GM12874 (cell line): Measurements from ENCODE around the gene ZNF786.

Source experiments
- TF ChIP-seq, protein P1 (sequence below): IDR thresholded peaks from 2 replicates; pipeline ENCODE4 v1.5.1; 2011; ENCODE audit warnings: low read depth, mild to moderate bottlenecking, control low read depth, low read length, moderate library complexity; ENCODE audit not compliant: insufficient read depth

ZNF786 gene

DNA sequence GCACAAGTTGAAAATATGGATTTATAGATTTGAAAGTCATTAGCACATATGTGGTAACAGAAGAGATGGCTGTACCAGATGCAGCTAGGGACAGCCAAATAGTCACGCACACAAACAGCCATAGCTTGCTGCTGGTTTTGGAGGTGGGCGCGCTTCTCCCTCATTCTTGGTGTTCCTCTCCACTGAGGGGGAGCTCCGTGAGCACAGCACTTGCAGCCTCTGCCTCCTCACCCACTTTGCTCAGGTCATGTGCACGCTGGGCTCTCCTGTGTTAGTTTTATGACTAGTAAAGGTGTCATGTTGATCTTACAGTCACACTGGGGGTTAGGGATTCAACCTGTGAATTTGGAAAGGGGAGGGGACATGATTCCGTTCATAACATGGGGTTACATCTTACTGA is 8.5 kb upstream of the ZNF786 start:
- TF ChIP-seq, protein P1, sequence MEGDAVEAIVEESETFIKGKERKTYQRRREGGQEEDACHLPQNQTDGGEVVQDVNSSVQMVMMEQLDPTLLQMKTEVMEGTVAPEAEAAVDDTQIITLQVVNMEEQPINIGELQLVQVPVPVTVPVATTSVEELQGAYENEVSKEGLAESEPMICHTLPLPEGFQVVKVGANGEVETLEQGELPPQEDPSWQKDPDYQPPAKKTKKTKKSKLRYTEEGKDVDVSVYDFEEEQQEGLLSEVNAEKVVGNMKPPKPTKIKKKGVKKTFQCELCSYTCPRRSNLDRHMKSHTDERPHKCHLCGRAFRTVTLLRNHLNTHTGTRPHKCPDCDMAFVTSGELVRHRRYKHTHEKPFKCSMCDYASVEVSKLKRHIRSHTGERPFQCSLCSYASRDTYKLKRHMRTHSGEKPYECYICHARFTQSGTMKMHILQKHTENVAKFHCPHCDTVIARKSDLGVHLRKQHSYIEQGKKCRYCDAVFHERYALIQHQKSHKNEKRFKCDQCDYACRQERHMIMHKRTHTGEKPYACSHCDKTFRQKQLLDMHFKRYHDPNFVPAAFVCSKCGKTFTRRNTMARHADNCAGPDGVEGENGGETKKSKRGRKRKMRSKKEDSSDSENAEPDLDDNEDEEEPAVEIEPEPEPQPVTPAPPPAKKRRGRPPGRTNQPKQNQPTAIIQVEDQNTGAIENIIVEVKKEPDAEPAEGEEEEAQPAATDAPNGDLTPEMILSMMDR = no peak

GRCh38 chr7:149097088-149097487 is 6.6 kb upstream of the ZNF786 start:
- TF ChIP-seq, protein P1 = no peak

DNA sequence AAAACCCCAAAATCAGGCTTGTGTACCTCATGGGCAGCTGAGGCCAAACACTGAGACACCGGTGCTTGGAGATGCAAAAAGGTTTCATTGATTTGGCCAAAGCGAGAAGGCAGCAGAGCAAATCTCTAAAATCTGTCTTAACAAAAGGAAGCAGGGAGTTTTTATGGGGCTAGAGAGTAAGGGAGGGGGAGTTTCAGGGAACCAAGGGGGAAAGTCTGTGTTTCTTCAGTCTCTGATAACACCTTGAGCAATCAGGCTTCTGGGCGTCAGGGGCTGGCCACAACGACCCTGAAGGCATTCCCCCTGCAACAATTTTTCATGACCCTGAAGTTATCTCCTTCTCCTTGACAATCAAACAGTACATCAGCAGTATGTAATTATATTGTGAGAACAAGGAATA is 2.7 kb upstream of the ZNF786 start:
- TF ChIP-seq, protein P1 = no peak

- TF ChIP-seq, protein P1 = no peak
Measured at GRCh38 chr7:149087376-149087775, 3.1 kb downstream of the ZNF786 start.

DNA sequence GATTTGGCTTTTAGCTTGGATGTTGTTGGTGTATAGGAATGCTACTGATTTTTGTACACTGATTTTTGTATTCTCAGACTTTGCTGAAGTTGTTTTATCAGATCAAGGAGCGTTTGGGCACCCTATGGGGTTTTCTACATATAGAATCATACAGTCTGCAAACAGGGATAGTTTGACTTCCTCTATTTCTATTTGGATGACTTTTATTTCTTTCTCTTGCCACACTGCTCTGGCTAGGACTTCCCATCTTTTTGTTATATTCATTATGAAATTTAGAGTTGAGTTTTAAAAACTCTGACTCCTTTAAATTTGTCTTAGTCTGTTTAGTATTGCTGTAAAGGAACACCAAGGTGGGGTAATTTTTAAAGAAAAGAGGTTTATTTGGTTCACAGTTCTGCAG is 4.7 kb downstream of the ZNF786 start:
- TF ChIP-seq, protein P1 = no peak

- TF ChIP-seq, protein P1 = no peak
Measured at GRCh38 chr7:149084407-149084806, 6.1 kb downstream of the ZNF786 start.

DNA sequence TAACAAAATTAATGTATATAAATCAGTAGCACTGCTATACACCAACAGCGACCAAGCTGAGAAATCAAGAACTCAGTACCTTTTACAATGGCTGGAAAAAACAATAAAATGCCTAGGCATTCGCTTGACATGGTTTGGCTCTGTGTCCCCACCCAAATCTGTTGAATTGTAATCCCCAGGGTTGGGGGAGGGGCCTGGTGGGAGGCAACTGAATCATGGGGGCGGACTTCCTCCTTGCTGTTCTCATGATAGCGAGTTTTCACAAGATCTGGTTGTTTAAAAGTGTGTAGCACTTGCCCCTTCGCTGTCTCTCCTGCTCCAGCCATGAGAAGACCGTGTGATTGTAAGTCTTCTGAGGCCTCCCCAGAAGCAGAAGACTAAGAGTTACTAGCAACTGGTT is 8.6 kb downstream of the ZNF786 start:
- TF ChIP-seq, protein P1 = no peak

DNA sequence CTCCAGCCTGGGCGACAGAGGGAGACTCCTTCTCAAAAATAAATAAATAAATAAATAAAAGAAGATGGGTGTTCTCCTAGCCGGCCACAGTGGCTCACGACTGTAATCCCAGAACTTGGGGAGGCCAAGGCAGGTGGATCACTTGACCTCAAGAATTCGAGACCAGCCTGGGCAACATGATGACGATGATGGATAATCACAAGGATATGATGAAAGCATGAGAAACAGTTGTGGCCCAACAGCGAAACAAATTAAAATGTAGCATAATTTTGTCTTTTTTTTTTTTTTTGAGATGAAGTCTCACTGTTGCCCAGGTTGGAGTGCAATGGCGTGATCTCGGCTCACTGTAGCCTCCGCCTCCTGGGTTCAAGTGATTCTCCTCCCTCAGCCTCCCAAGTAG is 12.9 kb downstream of the ZNF786 start:
- TF ChIP-seq, protein P1 = no peak
